Measurements from ENCODE around the gene SLC26A8. TPM values are rescaled to one million over a fixed set of nuclear protein-coding genes. Genes with fewer than 3 reads are reported as not detected.

SLC26A8 gene
- total and polyA plus RNA-seq, 2 of the 13 experiments (the other 11 are each of a cell fraction or from before 2014, with no cell fraction given) = 0.46 TPM; not detected in 1

DNA sequence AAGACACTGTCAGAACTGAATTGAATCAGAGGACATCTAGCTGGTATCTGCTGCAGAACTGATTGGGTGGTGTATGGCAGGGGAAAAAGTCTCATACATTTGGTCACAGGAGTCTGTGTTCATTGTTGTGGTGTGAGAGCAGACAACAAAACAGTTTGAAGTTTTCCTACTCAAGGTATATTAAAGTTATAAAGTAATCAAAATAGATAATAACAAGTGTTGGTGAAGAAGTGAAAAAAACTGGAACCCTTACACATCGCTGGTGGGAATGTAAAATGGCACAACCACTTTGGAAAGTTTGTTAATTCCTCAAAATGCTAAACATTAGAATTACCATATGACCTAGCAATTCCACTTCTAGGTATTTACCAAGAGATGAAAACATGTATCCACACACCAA, 128.2 kb downstream of the SLC26A8 start:
- CTCF ChIA-PET (ENCODE audit: low intra/inter-chr PET ratio, low total read pairs) = no interaction called here
- intact Hi-C loops (cut with micrococcal nuclease; ENCODE audit: unreplicated experiment) = no loop called here
- peaks cover 96% of the 10 kb centered on the region for H3K79me2 ChIP-seq (ENCODE audit: insufficient read depth, low read length)

GRCh38 chr6:35895560-35895959, 128.9 kb downstream of the SLC26A8 start:
- peaks cover 7 to 52% of the 10 kb centered on the region in 2 experiments; a peak in 4 of 5 replicates for H3K36me3 ChIP-seq (replicated peaks in 1 of 2; ENCODE audit: control insufficient read depth in 1 of 2, insufficient read depth in 2 of 2, low read length in 2 of 2)
- no peaks in the 10 kb centered on the region for H3K4me1 ChIP-seq (ENCODE audit: insufficient read depth, low read length)
- H3K9me3 ChIP-seq (ENCODE audit: low read length) = no peaks in the 10 kb centered on the region
- WGBS (ENCODE audit: low lambda C conversion rate) = 96% methylated on average over 3 of the region's 3 CpGs
- H3K79me2 ChIP-seq (ENCODE audit: insufficient read depth, low read length) = peaks cover 91% of the 10 kb centered on the region
- H3K27me3 ChIP-seq (ENCODE audit: control insufficient read depth in 1 of 2, insufficient read depth in 2 of 2, low read length in 2 of 2) = no peaks in the 10 kb centered on the region
- no peak overlapping the region for H3K4me2 ChIP-seq (ENCODE audit: low read depth, low read length)
- intact Hi-C loops (cut with micrococcal nuclease; ENCODE audit: unreplicated experiment) (no loop called here), in situ Hi-C loops (cut with HindIII; ENCODE audit: extremely low pct_ligation_motif_present, low pct_unique_long_range_greater_than_20kb) (no loop called here)
- H3K4me3 ChIP-seq (replicated peaks in 1 of 3; ENCODE audit: insufficient read depth in 1 of 3, low read depth in 2 of 3, low read length in 3 of 3) = no peak overlapping the region
- no peak for FAIRE-seq
- no peak overlapping the region for H3K27ac ChIP-seq (ENCODE audit: extremely low read length, insufficient read depth, low read length)
- H3K9ac ChIP-seq (ENCODE audit: insufficient read depth, low read depth, low read length) = no peak overlapping the region
- TF ChIP-seq KDM1A (CRISPR knock-in tag; IDR thresholded peaks at IDR 0.05) (no peak), ZNF280B (CRISPR knock-in tag; IDR thresholded peaks at IDR 0.05; ENCODE audit: borderline replicate concordance) (no peak), ZNF274 (CRISPR knock-in tag; IDR thresholded peaks at IDR 0.05) (no peak), ZNF580 (CRISPR knock-in tag; IDR thresholded peaks at IDR 0.05; ENCODE audit: borderline replicate concordance, low read depth) (no peak), MEIS2 (CRISPR knock-in tag; IDR thresholded peaks at IDR 0.05) (no peak), AHR (CRISPR knock-in tag; IDR thresholded peaks at IDR 0.05) (no peak), BORCS8-MEF2B (CRISPR knock-in tag; IDR thresholded peaks at IDR 0.05) (no peak), MXI1 (IDR thresholded peaks at IDR 0.05; ENCODE audit: borderline replicate concordance, low read depth, low read length) (no peak), CENPT (CRISPR knock-in tag; IDR thresholded peaks at IDR 0.05; ENCODE audit: low read depth) (no peak), NR3C1 (CRISPR knock-in tag; IDR thresholded peaks at IDR 0.05) (no peak), DMTF1 (CRISPR knock-in tag; IDR thresholded peaks at IDR 0.05) (no peak), GATAD2A (CRISPR knock-in tag; IDR thresholded peaks at IDR 0.05) (no peak), ZNF446 (CRISPR knock-in tag; IDR thresholded peaks at IDR 0.05) (no peak), FOXK1 (CRISPR knock-in tag; IDR thresholded peaks at IDR 0.05; ENCODE audit: borderline replicate concordance, low read depth) (no peak)
- CTCF ChIA-PET (ENCODE audit: low intra/inter-chr PET ratio, low total read pairs) = no interaction called here
- H2AFZ ChIP-seq (ENCODE audit: low read length) = no peak overlapping the region
- peak; percentile 37; the same call in 2 of the 3 replicates for ATAC-seq
- peaks cover 19% of the 10 kb centered on the region for H4K20me1 ChIP-seq (ENCODE audit: insufficient read depth, low read length)
- POLR2A ChIA-PET = no interaction called here
- no peak for DNase-seq (ENCODE audit: low spot score)
- no TSS peak for BruUV-seq (replicated peaks)

More for the DNA sequence above, 128.2 kb downstream of the SLC26A8 start:
- Histone ChIP-seq H3K27me3 (ENCODE audit: control insufficient read depth in 1 of 2, insufficient read depth in 2 of 2, low read length in 2 of 2) (no peaks in the 10 kb centered on the region), H3K4me1 (ENCODE audit: insufficient read depth, low read length) (no peaks in the 10 kb centered on the region), H3K4me2 (ENCODE audit: low read depth, low read length) (no peak overlapping the region), H3K9ac (ENCODE audit: insufficient read depth, low read depth, low read length) (no peak overlapping the region), H3K27ac (ENCODE audit: extremely low read length, insufficient read depth, low read length) (no peak overlapping the region), H3K9me3 (ENCODE audit: low read length) (no peaks in the 10 kb centered on the region), H3K4me3 (replicated peaks in 1 of 3; ENCODE audit: insufficient read depth in 1 of 3, low read depth in 2 of 3, low read length in 3 of 3) (no peak overlapping the region), H3K36me3 (replicated peaks in 1 of 2; ENCODE audit: control insufficient read depth in 1 of 2, insufficient read depth in 2 of 2, low read length in 2 of 2) (peaks cover 6 to 57% of the 10 kb centered on the region in 2 experiments), H4K20me1 (ENCODE audit: insufficient read depth, low read length) (peaks cover 19% of the 10 kb centered on the region), H2AFZ (ENCODE audit: low read length) (no peak overlapping the region)
- DNase-seq (ENCODE audit: low spot score) (no peak), ATAC-seq (no peak), FAIRE-seq (no peak)
- in situ Hi-C loops (cut with HindIII; ENCODE audit: extremely low pct_ligation_motif_present, low pct_unique_long_range_greater_than_20kb) = no loop called here
- TF ChIP-seq NFYB (CRISPR knock-in tag; IDR thresholded peaks at IDR 0.05) = no peak
- no peak for TF ChIP-seq MIER2 (CRISPR knock-in tag; IDR thresholded peaks at IDR 0.05)
- WGBS (ENCODE audit: low lambda C conversion rate) = 95% methylated on average over 1 of the region's 1 CpG
- POLR2A ChIA-PET = no interaction called here
- BruUV-seq (replicated peaks) = no TSS peak
